T-helper 17 cell (primary cell): ENCODE data around the gene BCAS3. TPM values are rescaled to one million over a fixed set of nuclear protein-coding genes. Genes with fewer than 3 reads are reported as not detected.

ENCODE experiments used
- ATAC-seq: fragments of 150-1000 bp; cut with Tn5 transposase; 2 replicates; pipeline ENCODE4 v1.10.0; 2021; ENCODE audit warnings: mild to moderate bottlenecking, moderate library complexity
- DNase-seq, 3 donors: peaks; one replicate each; pipeline versions ENCODE4 v3.0.0 to v3.0.0-alpha.2; 2020 to 2021
- H3K9me3 ChIP-seq: one replicate; pipeline ENCODE4 v1.7.0; 2013; ENCODE audit warnings: low read length, mild to moderate bottlenecking; ENCODE audit not compliant: control insufficient read depth, poor library complexity, severe bottlenecking
- H3K27ac Mint-ChIP-seq: one replicate; pipeline ENCODE4 v1.8.0; 2022; ENCODE audit warnings: mild to moderate bottlenecking, moderate library complexity, mixed read lengths
- H3K27me3 Mint-ChIP-seq: one replicate; pipeline ENCODE4 v1.8.0; 2022; ENCODE audit warnings: mixed read lengths
- H3K36me3 Mint-ChIP-seq: one replicate; pipeline ENCODE4 v1.8.0; 2022; ENCODE audit warnings: low read depth, mixed read lengths
- H3K4me1 Mint-ChIP-seq: one replicate; pipeline ENCODE4 v1.8.0; 2022; ENCODE audit warnings: mild to moderate bottlenecking, mixed read lengths
- H3K4me3 Mint-ChIP-seq: one replicate; pipeline ENCODE4 v1.8.0; 2022; ENCODE audit warnings: mild to moderate bottlenecking, moderate library complexity, mixed read lengths
- total RNA-seq, 4 donors: library from RNA in 2 of 4; stranded (reverse) in 2 of 4; gene quantifications; one replicate each; pipeline ENCODE4 v1.2.3 and lab custom pipeline; 2022 to 2026

The BCAS3 gene
- total RNA-seq, 2 donors from 2014 or later, result 39.0 to 50.0 TPM

DNA sequence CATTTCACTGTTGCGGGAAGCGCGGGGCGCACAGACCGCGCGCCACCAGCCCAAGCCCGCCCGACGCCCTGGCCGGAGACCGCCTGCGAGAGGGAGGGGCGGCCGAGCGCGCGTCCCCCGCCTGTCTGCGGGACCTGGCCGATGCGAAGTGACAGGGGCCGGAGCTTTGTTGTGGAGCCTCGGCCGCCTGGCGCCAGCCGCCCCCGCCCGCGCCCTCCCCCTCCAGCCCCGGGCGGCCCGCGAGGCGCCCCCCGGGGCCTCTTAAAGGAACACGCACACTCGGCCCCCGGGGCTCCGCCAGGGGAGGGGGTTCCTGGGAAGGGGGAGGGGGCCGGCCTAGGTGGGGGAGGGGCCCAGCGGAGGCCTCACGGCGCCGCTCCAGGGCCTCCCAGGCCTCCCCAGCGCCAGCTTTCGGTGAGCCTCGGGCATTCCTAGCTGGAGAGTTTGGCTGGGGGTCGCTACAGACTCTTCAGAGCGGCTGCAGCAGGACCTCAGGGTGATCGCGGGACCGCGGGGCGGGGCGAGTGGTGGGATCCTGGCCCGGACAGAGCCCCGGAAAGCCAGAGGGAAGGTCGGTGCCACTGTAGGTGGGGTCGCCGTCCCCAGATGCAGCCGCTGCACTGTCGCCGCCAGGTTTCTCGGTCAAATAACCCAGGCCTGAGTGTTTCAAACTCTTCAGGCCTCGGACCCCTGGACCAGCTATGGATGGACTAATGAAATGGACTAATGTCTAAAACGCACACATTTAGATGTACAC lies 719.6 kb downstream of the BCAS3 start:
- Mint-ChIP-seq H3K36me3 (no peaks in the 10 kb centered on the region), H3K4me1 (peaks cover 13% of the 10 kb centered on the region), H3K27ac (no peak overlapping the region), H3K4me3 (no peak overlapping the region), H3K27me3 (peaks cover 47% of the 10 kb centered on the region)
- ATAC-seq (no peak), DNase-seq (no peak)
- H3K9me3 ChIP-seq, result no peaks in the 10 kb centered on the region

DNA sequence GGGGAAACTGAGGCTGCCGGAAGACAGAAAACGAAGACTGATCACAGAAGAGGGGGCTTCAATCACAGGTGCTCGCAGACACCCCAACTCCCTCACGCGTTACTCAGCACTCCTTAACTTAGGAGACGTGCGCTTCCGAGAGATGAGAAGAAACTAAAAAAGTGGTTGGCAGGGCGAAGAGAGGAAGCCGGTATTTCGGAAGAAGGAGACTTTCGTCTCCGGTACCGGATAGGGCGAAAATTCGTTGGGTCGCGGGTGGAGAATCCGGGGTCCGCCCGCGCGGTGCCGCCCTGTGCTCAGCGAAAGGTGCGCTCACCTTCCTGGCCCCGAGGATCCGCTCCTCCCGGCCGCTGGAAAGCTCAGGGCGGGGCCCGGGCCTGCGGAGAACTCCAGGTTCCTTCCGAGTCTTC lies 721.1 kb downstream of the BCAS3 start:
- peaks cover 3% of the 10 kb centered on the region for H3K36me3 Mint-ChIP-seq
- peaks cover 25% of the 10 kb centered on the region for H3K4me1 Mint-ChIP-seq
- ATAC-seq (no peak), DNase-seq (no peak)
- no peak overlapping the region for H3K27ac Mint-ChIP-seq
- no peaks in the 10 kb centered on the region for H3K9me3 ChIP-seq
- peaks cover 60% of the 10 kb centered on the region for H3K27me3 Mint-ChIP-seq
- peak overlapping the region; percentile 85 for H3K4me3 Mint-ChIP-seq

DNA sequence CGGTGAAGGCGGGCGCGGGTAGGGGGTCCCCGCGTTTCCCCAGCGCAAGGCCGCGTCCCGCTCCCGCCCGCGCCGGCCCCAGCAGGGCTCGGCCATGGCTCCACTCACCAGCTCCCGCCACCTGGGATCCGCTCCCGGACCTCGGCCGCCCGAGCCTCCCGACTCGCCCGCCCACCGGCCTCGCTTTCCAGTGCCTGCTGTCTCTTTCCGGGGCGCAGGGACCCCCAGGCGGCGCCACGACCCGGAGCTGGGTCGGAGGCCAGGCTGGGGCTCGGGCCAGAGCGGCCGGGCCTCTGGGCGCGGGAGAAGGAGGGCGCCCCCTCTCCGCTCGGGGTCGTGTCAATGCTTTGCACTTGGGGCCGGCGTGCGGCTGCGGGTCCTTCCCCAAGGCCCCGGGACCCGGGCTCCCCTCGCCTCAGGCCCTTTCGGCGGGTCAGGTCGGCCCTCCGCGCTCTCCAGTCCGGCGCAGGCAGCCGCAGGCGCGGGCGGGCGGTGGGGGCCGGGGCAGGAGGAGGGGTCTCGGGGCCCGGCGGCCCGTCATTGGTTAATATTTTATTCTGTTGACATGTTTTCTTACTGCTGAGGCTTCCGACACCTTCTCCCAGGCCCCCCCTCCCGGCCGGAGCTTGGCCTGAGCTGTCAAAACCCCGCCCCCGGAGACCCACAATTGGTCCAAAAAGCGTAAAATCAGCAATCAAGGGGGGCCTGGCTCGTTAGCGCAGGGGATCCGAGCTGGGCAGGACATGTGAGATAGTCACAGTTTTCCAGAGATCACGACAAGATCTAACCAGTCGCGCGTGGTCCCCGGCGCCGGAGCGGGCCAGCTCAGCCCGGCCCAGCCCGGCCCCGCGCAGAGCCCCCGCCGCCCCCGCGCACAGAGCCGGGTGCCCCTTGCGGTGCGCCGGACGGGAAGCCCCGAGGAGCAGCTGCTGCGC lies 721.7 kb downstream of the BCAS3 start, which contains the start of gene TBX2:
Gene TBX2, plus strand, starts transcription at position 713 of the 935 bp plus-strand sequence. CDS start 334 bp downstream, outside the sequence.
- no peak for DNase-seq
- Mint-ChIP-seq H3K27ac (no peak within 1 kb of the TSS), H3K36me3 (peaks cover 3% of the 10 kb centered on the region), H3K4me1 (peaks cover 32% of the 10 kb centered on the region), H3K27me3 (peaks cover 63% of the 10 kb centered on the region), H3K4me3 (peak within 1 kb of the TSS; percentile 85)
- ATAC-seq, result no peak
- H3K9me3 ChIP-seq, result no peaks in the 10 kb centered on the region

DNA sequence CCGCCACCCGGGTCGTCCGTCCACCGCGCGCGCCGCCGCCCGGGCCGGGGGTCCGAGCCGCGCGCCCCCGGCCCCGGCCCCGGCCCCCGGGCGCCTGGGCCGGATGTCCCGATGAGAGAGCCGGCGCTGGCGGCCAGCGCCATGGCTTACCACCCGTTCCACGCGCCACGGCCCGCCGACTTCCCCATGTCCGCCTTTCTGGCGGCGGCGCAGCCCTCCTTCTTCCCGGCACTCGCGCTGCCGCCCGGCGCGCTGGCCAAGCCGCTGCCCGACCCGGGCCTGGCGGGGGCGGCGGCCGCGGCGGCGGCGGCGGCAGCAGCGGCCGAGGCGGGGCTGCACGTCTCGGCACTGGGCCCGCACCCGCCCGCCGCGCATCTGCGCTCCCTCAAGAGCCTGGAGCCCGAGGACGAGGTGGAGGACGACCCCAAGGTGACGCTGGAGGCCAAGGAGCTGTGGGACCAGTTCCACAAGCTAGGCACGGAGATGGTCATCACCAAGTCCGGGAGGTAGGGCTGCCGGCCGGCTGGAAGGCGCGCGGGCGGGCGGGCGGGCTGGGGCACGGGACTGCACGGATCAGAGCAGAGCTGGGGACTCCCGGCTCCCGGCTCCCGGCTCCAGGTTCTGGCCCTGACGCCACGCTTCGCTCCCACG lies 722.5 kb downstream of the BCAS3 start:
- H3K27ac Mint-ChIP-seq, result no peak overlapping the region
- H3K27me3 Mint-ChIP-seq, result peaks cover 57% of the 10 kb centered on the region
- ATAC-seq, result no peak
- DNase-seq, result no peak
- H3K4me3 Mint-ChIP-seq, result peak overlapping the region; percentile 72
- H3K36me3 Mint-ChIP-seq, result peaks cover 3% of the 10 kb centered on the region
- no peaks in the 10 kb centered on the region for H3K9me3 ChIP-seq
- H3K4me1 Mint-ChIP-seq, result peaks cover 32% of the 10 kb centered on the region

DNA sequence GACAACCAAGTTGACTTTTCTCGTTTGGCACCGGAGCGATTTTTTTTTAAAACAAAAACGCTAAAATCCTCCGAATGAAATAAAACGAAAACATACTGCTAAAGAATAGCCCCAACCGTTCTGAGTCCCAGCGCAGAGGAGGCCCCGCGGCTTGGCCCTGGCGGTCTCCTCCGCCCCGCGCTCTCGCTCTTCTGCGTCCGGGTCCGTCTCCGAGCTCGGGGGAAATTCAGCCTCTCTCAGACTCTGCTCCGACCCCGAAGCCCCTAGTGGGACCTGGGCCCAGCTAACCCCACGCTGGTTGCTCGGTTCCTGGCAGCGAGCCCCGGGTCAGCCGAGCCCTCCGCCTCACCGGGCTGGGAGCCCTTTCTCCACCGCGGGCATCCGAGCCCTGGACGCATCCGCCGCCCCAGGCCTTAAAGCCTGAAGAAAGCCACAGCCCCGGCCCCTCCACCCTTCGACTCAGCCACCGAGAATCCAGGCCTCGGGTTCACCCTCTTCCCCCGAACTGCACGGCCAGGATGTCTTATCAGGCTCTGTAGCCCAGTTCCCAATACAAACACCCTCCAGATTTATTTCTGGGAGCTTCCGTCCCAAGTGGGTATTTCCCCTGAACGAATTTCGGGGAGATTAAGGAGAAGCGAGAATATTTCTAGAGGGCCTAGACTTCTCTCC lies 723.2 kb downstream of the BCAS3 start:
- DNase-seq (no peak), ATAC-seq (no peak)
- peaks cover 50% of the 10 kb centered on the region for H3K27me3 Mint-ChIP-seq
- no peaks in the 10 kb centered on the region for H3K9me3 ChIP-seq
- no peak overlapping the region for H3K27ac Mint-ChIP-seq
- peak overlapping the region; percentile 72 for H3K4me3 Mint-ChIP-seq
- peaks cover 30% of the 10 kb centered on the region for H3K4me1 Mint-ChIP-seq
- peaks cover 3% of the 10 kb centered on the region for H3K36me3 Mint-ChIP-seq

DNA sequence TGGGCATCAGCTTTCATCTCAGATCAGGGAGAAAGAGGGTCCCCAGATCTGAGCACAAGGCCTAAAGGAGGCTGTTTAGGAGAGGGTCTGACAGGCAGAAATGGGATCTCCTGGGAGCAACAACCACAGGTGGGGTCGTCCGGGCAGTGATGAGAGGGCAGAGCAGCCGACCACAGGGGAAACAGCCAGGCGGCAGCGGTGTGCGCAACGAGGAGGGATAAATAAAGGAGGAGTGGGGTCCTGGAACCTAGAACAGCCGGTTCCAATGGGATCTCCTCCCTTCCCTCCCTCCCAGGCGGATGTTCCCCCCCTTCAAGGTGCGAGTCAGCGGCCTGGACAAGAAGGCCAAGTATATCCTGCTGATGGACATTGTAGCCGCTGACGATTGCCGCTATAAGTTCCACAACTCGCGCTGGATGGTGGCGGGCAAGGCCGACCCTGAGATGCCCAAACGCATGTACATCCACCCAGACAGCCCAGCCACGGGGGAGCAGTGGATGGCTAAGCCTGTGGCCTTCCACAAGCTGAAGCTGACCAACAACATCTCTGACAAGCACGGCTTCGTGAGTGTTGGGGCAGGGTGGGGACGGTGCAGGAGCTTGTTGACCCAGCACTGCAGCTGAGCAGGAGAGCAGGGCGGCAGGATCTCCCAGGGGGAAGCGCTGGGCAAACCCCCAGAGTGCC lies 723.9 kb downstream of the BCAS3 start:
- Mint-ChIP-seq H3K36me3 (peaks cover 3% of the 10 kb centered on the region), H3K4me1 (peaks cover 29% of the 10 kb centered on the region), H3K27ac (no peak overlapping the region), H3K4me3 (peak overlapping the region; percentile 72), H3K27me3 (peaks cover 53% of the 10 kb centered on the region)
- DNase-seq (no peak), ATAC-seq (no peak)
- no peaks in the 10 kb centered on the region for H3K9me3 ChIP-seq

DNA sequence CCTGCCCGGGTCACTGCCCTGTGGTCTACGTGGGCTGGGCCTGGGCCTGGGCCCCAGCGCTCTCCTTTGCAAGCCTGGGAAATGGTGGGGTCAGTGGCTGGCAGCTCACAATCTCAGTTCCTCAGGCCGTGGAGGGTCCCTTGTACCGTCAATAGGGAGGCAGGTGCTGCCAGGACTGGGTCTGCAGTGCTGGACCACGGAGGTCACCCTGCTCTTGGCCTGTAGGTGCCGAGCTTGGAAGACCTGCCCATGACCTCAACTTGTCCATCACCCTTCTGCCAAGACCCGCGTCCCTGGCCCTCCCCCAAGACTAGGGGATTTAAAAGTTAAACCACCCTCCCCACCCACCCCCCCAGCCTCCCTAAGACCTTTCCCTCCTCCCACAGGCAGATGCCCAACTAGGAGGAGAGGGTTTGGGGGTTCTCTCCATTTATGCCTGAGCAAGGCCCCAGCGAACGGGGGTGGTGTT lies 724.5 kb downstream of the BCAS3 start:
- H3K4me3 Mint-ChIP-seq, result peak overlapping the region; percentile 71
- ATAC-seq (no peak), DNase-seq (no peak)
- peaks cover 3% of the 10 kb centered on the region for H3K36me3 Mint-ChIP-seq
- H3K27me3 Mint-ChIP-seq, result peaks cover 59% of the 10 kb centered on the region
- no peaks in the 10 kb centered on the region for H3K9me3 ChIP-seq
- peak overlapping the region; percentile 93 for H3K27ac Mint-ChIP-seq
- peaks cover 29% of the 10 kb centered on the region for H3K4me1 Mint-ChIP-seq

DNA sequence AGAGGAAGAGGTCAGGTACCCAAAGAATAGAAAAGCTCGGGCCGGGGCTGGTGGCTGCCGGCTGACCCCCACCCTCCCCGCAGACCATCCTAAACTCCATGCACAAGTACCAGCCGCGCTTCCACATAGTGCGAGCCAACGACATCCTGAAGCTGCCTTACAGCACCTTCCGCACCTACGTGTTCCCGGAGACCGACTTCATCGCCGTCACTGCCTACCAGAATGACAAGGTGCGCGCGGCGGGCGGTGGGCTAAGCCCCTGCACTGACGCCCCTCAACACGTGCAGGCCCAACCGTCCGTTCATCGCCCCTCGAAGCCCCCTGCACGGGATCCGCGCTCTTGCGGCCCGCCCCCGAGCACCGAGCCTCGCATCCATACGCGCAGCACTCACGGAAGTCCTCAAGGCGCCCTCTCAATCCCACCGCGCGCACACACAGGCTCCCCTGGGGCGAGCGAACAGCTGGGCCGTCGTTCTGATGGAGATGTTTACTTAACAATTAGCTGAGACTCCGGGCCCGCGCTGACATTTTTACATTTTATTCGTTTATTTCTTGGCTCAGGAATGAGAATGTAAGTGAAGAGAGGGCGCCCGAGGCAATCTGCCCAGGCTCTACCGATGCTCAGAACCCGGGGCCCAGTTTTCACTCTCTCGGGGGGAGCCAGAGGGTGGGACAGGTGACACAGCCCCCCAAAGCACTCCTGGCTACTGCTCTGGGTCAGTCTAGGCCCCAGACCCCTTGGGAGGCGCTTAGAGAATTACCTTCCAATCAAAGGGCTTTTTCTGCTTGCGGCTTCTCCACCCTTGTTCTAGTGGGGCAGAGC lies 725.5 kb downstream of the BCAS3 start:
- H3K9me3 ChIP-seq, result no peaks in the 10 kb centered on the region
- ATAC-seq, result peak; percentile 40
- Mint-ChIP-seq H3K4me1 (peaks cover 30% of the 10 kb centered on the region), H3K36me3 (peaks cover 5% of the 10 kb centered on the region), H3K27ac (peak overlapping the region; percentile 93), H3K4me3 (peak overlapping the region; percentile 71), H3K27me3 (peaks cover 63% of the 10 kb centered on the region)
- DNase-seq, result no peak

DNA sequence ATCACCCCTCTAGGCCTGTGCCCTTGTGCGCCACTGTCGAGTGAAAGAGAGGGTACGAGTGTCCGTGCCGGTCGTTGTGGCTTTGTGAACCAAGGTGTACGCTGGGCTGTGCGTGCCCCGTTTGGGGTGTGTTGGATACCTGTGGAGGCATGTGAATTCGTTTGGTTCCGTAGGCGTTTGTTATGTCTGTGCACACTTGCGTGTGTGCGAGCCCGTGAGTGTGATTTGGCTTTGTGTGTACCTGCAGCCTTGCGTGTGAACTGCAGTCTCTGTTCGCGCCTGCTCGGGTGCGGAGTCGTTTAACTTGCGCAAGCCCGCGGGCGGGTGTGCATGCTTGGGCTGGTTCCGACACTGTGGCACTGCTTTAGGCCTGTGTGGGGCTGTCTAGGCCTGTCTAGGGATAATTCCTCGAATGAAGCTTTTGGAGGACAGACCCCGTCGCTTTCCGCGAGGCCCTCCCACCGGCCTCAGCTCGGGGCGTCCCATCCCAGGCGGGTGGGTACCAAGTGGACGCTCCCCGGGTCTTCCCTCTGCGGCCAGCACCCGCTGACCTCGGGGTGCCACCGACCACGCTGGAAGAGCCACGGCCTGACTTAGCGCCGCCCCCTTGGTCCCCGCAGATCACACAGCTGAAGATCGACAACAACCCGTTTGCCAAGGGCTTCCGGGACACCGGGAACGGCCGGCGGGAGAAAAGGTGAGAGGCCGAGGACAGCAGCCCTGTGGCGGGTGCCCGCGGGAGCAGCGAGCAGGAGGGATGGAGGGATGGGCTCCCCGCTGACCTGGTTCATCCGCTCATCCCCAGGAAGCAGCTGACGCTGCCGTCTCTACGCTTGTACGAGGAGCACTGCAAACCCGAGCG lies 726.4 kb downstream of the BCAS3 start:
- H3K27me3 Mint-ChIP-seq, result peaks cover 64% of the 10 kb centered on the region
- peak overlapping the region; percentile 93 for H3K27ac Mint-ChIP-seq
- no peaks in the 10 kb centered on the region for H3K9me3 ChIP-seq
- ATAC-seq, result peak; percentile 35
- H3K4me3 Mint-ChIP-seq, result peak overlapping the region; percentile 71
- DNase-seq, result no peak
- peaks cover 5% of the 10 kb centered on the region for H3K36me3 Mint-ChIP-seq
- H3K4me1 Mint-ChIP-seq, result peaks cover 30% of the 10 kb centered on the region

DNA sequence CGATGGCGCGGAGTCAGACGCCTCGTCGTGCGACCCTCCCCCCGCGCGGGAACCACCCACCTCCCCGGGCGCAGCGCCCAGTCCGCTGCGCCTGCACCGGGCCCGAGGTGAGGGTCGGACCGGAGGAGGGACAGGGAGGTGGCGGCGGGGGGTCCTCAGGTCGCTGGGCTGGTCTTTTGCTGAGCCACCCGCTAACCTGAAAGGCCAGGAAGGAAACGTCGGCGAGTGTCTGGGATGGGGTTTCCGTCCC lies 726.9 kb downstream of the BCAS3 start:
- H3K4me3 Mint-ChIP-seq, result peak overlapping the region; percentile 80
- peak; percentile 7 for ATAC-seq
- H3K27me3 Mint-ChIP-seq, result peaks cover 64% of the 10 kb centered on the region
- peaks cover 5% of the 10 kb centered on the region for H3K36me3 Mint-ChIP-seq
- H3K4me1 Mint-ChIP-seq, result peaks cover 30% of the 10 kb centered on the region
- DNase-seq, result no peak
- H3K9me3 ChIP-seq, result no peaks in the 10 kb centered on the region
- H3K27ac Mint-ChIP-seq, result no peak overlapping the region
